ENCODE results near the gene PRPF38B. TPM values are rescaled to one million over a fixed set of nuclear protein-coding genes. Genes with fewer than 3 reads are reported as not detected.
A peak's percentile ranks its signal among the peaks of the same experiment; 100 is the strongest.

The PRPF38B gene
- total and polyA plus RNA-seq, 2 of the 4 experiments (the other 2 are of a cell fraction) = 9.0 to 19.3 TPM

DNA sequence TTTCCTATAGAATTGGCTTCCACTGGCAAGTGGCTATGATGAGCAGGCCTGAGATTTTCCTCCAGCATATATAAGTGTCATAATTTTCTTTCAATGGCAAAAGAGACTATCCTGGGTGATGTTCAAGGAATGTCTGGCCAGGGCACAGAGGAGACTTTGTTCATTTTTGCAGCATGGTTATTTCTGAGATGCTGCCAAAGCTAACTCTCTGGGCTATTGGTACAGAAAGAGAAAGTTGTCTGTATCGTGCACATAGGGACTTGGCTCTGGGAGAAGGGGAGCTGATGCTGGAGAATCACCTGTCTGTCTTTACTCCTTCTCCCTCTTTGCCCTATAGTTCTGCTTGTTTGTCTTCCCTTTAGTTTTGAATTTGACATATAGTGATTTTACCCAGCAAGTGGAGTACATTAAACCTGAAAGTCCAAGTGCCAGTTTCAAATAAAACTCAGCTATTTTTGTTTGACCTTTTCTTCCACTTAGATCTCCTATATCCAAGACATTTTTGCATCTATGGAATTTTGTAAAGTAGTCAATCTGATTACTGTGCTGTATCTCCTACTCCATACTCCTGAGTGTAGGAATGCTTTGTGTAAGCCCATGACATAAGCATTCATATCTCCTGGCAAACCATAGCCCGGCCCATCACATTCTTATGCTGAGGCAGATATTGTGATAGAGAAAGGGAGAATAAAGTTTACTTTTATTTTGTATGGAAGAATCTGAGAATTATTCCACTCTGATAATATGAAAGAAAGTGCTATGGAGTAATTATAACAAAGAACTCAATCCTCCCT, 24.5 kb downstream of the PRPF38B start (continued):
- TF ChIP-seq CHD1 (IDR thresholded peaks at IDR 0.05; ENCODE audit: low read depth, low read length) = no peak

- Histone ChIP-seq H3K4me2 (ENCODE audit: low read depth, low read length) (no peak overlapping the region), H3K9me1 (ENCODE audit: insufficient read depth, low read length) (0 out of 2 replicates have a peak, but pooled peaks cover 6% of the 10 kb centered on the region), H3K36me3 (ENCODE audit: control insufficient read depth, insufficient read depth, low read length) (no peaks in the 10 kb centered on the region), H3K4me3 (ENCODE audit: insufficient read depth, low read depth, low read length) (no peak overlapping the region), H3K27me3 (ENCODE audit: control insufficient read depth, insufficient read depth, low read length) (no peaks in the 10 kb centered on the region), H4K8ac (ENCODE audit: low read depth in 2 of 2, low read length in 2 of 2) (no peak overlapping the region), H2BK5ac (ENCODE audit: low read depth, low read length, poor library complexity, severe bottlenecking) (no peak overlapping the region), H2AK9ac (replicated peaks; ENCODE audit: low read depth, low read length, poor library complexity) (peak overlapping the region; percentile 23), H2AK5ac (ENCODE audit: low read depth, low read length) (no peak overlapping the region), H3K9ac (ENCODE audit: low read depth, low read length) (no peak overlapping the region), H4K91ac (ENCODE audit: insufficient read depth, low read depth, low read length) (no peak overlapping the region), H3K56ac (ENCODE audit: extremely low read depth, insufficient read depth, low read length) (no peak overlapping the region), H2BK15ac (ENCODE audit: low read depth, low read length) (no peak overlapping the region), H2AFZ (replicated peaks; ENCODE audit: low read length, poor library complexity) (no peak overlapping the region), H3K23ac (ENCODE audit: low read depth, low read length) (no peak overlapping the region), H4K20me1 (ENCODE audit: insufficient read depth, low read length) (no peaks in the 10 kb centered on the region), H2BK120ac (ENCODE audit: low read depth, low read length) (no peak overlapping the region), H3K4ac (ENCODE audit: low read depth, low read length) (0 out of 2 replicates have a peak overlapping the region, but pooled peaks have one; percentile 25), H3K18ac (ENCODE audit: low read depth, low read length) (no peak overlapping the region), H3K14ac (replicated peaks; ENCODE audit: low read depth, low read length) (no peak overlapping the region), H3K9me3 (ENCODE audit: control insufficient read depth, insufficient read depth, low read length) (no peaks in the 10 kb centered on the region), H3K4me1 (ENCODE audit: control insufficient read depth, insufficient read depth, low read length) (peaks cover 24% of the 10 kb centered on the region), H3K79me1 (ENCODE audit: low read depth in 1 of 2, low read length in 2 of 2) (no peaks in the 10 kb centered on the region; a peak in 1 of 4 replicates), H4K5ac (ENCODE audit: low read depth, low read length) (no peak overlapping the region), H2BK20ac (ENCODE audit: low read depth, low read length) (no peak overlapping the region), H3K27ac (ENCODE audit: insufficient read depth, low read length) (no peak overlapping the region)
- in situ Hi-C loops (cut with MboI; ENCODE audit: low sequenced_read_pairs) = no loop called here
- BruUV-seq (replicated peaks) = no TSS peak
- intact Hi-C loops (cut with micrococcal nuclease) = no loop called here
- TF ChIP-seq SMC3 (IDR thresholded peaks at IDR 0.05; ENCODE audit: low read depth, low read length) (no peak), MXI1 (IDR thresholded peaks at IDR 0.05; ENCODE audit: borderline replicate concordance, low read depth, low read length) (no peak), CEBPB (IDR thresholded peaks at IDR 0.05; ENCODE audit: low read depth, low read length) (no peak), MAZ (IDR thresholded peaks at IDR 0.05; ENCODE audit: borderline replicate concordance, low read depth, low read length) (no peak), CHD1 (IDR thresholded peaks at IDR 0.05; ENCODE audit: low read depth, low read length) (no peak), NFE2L2 (IDR thresholded peaks at IDR 0.05; ENCODE audit: low read depth, low read length) (no peak), MAFK (IDR thresholded peaks at IDR 0.05; ENCODE audit: low read depth, low read length) (no peak), RFX5 (IDR thresholded peaks at IDR 0.05; ENCODE audit: low read depth, low read length) (no peak)
- ChIA-PET CTCF (interaction anchor here (1.3 kb wide), 1 partner anchor 13 kb away, joined by 3 read pairs; no protein-coding TSS in a partner anchor), POLR2A (ENCODE audit: unreplicated experiment) (no interaction called here)
- dilution Hi-C loops (cut with HindIII; ENCODE audit: low sequenced_read_pairs, unreplicated experiment) = no loop called here
- no peak for ATAC-seq (ENCODE audit: low read depth)
- 90% methylated on average over 7 of the region's 9 CpGs; no CpG with 5 or more reads in 1 of the 2 experiments for WGBS, 2 experiments (ENCODE audit: extremely low coverage in 2 of 2, insufficient read length in 1 of 2)
- DNase-seq = no peak
Measured at GRCh38 chr1:108717774-108718316, 25.7 kb downstream of the PRPF38B start.

Measured in IMR-90 (cell line).